CD4-positive, alpha-beta memory T cell (primary cell): ENCODE measurements around the gene KCTD16. TPM values are rescaled to one million over a fixed set of nuclear protein-coding genes. Genes with fewer than 3 reads are reported as not detected.

Source experiments
- CTCF ChIA-PET: fragments of 350-600 bp; sonication (Branson Sonifier 250); formaldehyde crosslinking; loops from one replicate; lab custom pipeline; 2021; ENCODE audit warnings: inconsistent platforms; ENCODE audit not compliant: partially characterized antibody; lab: Charles Lee
- POLR2A ChIA-PET: fragments of 350-600 bp; sonication (Branson Sonifier 250); formaldehyde crosslinking; loops from one replicate; lab custom pipeline; 2021; ENCODE audit not compliant: partially characterized antibody; lab: Charles Lee
- DNase-seq, 5 donors: peaks; one replicate each; pipeline versions ENCODE4 v3.0.0 to v3.0.0-alpha.2; 2020 to 2022; ENCODE audit warnings: mixed read lengths in 1 of 5
- H3K27ac ChIP-seq: one replicate; pipeline ENCODE4 v1.7.0; 2013; ENCODE audit warnings: low read depth, low read length
- H3K27me3 ChIP-seq: 2 replicates; pipeline ENCODE4 v1.7.0; 2013; ENCODE audit warnings: mild to moderate bottlenecking, low read length, moderate library complexity; ENCODE audit not compliant: insufficient read depth
- H3K36me3 ChIP-seq: 2 replicates; pipeline ENCODE4 v1.7.0; 2013; ENCODE audit warnings: mild to moderate bottlenecking, low read length, moderate library complexity; ENCODE audit not compliant: insufficient read depth
- H3K4me1 ChIP-seq: 2 replicates; pipeline ENCODE4 v1.7.0; 2013; ENCODE audit warnings: mild to moderate bottlenecking, low read length, moderate library complexity; ENCODE audit not compliant: insufficient read depth
- H3K4me3 ChIP-seq, 2 donors: one replicate each; pipeline ENCODE4 v1.7.0; 2013; ENCODE audit warnings: low read length in 2 of 2, mild to moderate bottlenecking in 1 of 2
- H3K9me3 ChIP-seq, 2 donors: one replicate each; pipeline ENCODE4 v1.7.0; 2013; ENCODE audit warnings: low read length in 2 of 2, control low read depth in 1 of 2; ENCODE audit not compliant: control insufficient read depth in 1 of 2
- H3K27ac Mint-ChIP-seq, 7 donors: one replicate each; pipeline ENCODE4 v1.8.0; 2020 to 2021; ENCODE audit warnings: mixed read lengths in 7 of 7, mild to moderate bottlenecking in 6 of 7, inconsistent platforms in 3 of 7, moderate library complexity in 3 of 7
- H3K27me3 Mint-ChIP-seq, 2 donors: one replicate each; pipeline ENCODE4 v1.8.0; 2020 to 2021; ENCODE audit warnings: mixed read lengths in 2 of 2
- H3K36me3 Mint-ChIP-seq, 2 donors: one replicate each; pipeline ENCODE4 v1.8.0; 2020 to 2021; ENCODE audit warnings: mixed read lengths in 2 of 2, inconsistent platforms in 1 of 2, mild to moderate bottlenecking in 1 of 2
- H3K4me1 Mint-ChIP-seq, 4 donors: one replicate each; pipeline ENCODE4 v1.8.0; 2020 to 2021; ENCODE audit warnings: mixed read lengths in 4 of 4, mild to moderate bottlenecking in 1 of 4
- H3K4me3 Mint-ChIP-seq, 8 donors: one replicate each; pipeline ENCODE4 v1.8.0; 2020 to 2021; ENCODE audit warnings: mixed read lengths in 8 of 8, mild to moderate bottlenecking in 7 of 8, moderate library complexity in 6 of 8, inconsistent platforms in 3 of 8
- H3K9me3 Mint-ChIP-seq, 8 donors: one replicate each; pipeline ENCODE4 v1.8.0; 2020 to 2021; ENCODE audit warnings: mixed read lengths in 8 of 8, mild to moderate bottlenecking in 5 of 8, inconsistent platforms in 3 of 8, moderate library complexity in 1 of 8
- intact Hi-C: fragments of 100-400 bp; cut with micrococcal nuclease; formaldehyde crosslinking; loops from one replicate; pipeline ENCODE4 v1.15.1; 2023
- polyA plus RNA-seq, 2 donors: library from polyadenylated mRNA; unstranded; fragments of 300-500 nt; fragmentation: Illumina TruSeq; gene quantifications; one replicate each; pipeline ENCODE4 v1.2.3, GENCODE V29; 2021
- total RNA-seq, 2 experiments: library from RNA; stranded (reverse); gene quantifications; one replicate each; pipeline ENCODE4 v1.2.3, GENCODE V29; 2021

Gene KCTD16
- total and polyA plus RNA-seq, 4 experiments from 2014 or later, result 0.03 to 0.20 (median 0.14) TPM; not detected in 1

DNA sequence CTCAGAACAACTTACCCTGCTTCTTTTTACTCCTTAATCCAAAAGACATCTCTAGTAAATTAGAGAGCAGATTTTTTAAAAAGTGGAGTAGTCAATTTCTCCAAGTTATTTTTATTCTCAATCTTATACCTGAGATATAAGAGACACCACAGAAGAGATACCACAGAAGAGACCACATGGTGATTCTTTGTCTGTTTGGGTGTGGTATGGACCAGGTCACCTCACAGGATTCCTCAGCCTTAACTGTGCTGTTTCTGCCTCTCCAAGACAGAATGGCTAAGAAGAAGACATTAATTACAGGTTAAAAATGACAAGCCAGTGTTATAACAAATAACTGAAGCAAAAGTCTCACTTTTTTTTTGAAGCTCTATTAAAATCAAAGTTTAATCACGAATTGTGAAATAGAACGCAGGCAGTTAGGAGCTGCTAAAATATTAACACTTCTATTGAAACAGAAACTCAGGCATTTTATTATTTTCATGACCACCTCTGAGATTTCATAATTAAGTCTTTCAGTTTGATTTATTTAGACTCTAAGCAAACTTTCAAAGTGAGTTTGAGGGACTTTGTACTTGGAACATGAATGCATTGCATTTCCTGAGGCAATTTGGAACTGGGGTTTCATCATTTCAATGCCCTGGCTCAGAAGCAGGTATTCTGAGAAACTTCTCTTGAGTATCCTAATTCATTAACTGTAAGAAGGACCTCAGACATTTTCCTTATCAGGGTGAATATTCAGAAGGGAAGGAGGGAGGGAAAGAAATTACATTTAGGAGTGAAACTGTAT, 280.7 kb downstream of the KCTD16 start:
- Histone ChIP-seq H3K27me3 (no peaks in the 10 kb centered on the region), H3K27ac (no peak overlapping the region), H3K9me3 (no peaks in the 10 kb centered on the region), H3K36me3 (no peaks in the 10 kb centered on the region), H3K4me1 (no peaks in the 10 kb centered on the region), H3K4me3 (no peak overlapping the region)
- DNase-seq, result no peak
- intact Hi-C loops, result no loop called here
- CTCF ChIA-PET, result no interaction called here
- H3K27me3 Mint-ChIP-seq, result no peaks in the 10 kb centered on the region
- H3K9me3 Mint-ChIP-seq, result peaks cover 0 to 6% (median 2%) of the 10 kb centered on the region in 8 donors
- H3K4me3 Mint-ChIP-seq, result no peak overlapping the region
- no peak overlapping the region for H3K27ac Mint-ChIP-seq
- POLR2A ChIA-PET, result no interaction called here
- H3K4me1 Mint-ChIP-seq, result no peaks in the 10 kb centered on the region
- H3K36me3 Mint-ChIP-seq, result no peaks in the 10 kb centered on the region

DNA sequence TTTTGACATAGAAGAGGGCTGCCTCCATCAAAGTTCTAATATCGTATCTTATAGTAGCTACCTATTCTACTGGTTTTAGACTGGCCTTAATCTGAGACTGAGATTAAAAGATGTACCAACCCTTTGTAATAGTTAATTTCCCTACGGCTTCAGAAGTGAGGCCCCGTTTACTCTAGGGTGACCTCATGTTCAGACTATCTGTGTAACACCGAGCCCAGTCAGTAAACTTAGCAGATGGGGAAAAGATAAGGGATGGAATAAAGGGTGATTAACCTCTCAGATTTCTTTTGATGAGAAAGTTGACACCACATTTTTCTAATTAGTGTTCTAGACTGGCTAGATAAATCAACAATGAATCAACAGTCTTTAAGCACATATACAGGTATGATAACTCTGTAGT, 283.1 kb downstream of the KCTD16 start:
- Histone ChIP-seq H3K36me3 (no peaks in the 10 kb centered on the region), H3K4me3 (no peak overlapping the region), H3K27ac (no peak overlapping the region), H3K4me1 (no peaks in the 10 kb centered on the region), H3K9me3 (no peaks in the 10 kb centered on the region), H3K27me3 (no peaks in the 10 kb centered on the region)
- CTCF ChIA-PET, result no interaction called here
- POLR2A ChIA-PET, result no interaction called here
- Mint-ChIP-seq H3K36me3 (no peaks in the 10 kb centered on the region), H3K27me3 (no peaks in the 10 kb centered on the region), H3K4me1 (no peaks in the 10 kb centered on the region), H3K27ac (no peak overlapping the region), H3K4me3 (no peak overlapping the region), H3K9me3 (peaks cover 0 to 6% (median 2%) of the 10 kb centered on the region in 8 donors)
- DNase-seq, result no peak
- intact Hi-C loops, result no loop called here

- Histone ChIP-seq H3K4me3 (no peak overlapping the region), H3K4me1 (no peaks in the 10 kb centered on the region), H3K27me3 (no peaks in the 10 kb centered on the region), H3K36me3 (no peaks in the 10 kb centered on the region), H3K9me3 (no peaks in the 10 kb centered on the region), H3K27ac (no peak overlapping the region)
- H3K27me3 Mint-ChIP-seq, result no peaks in the 10 kb centered on the region
- H3K9me3 Mint-ChIP-seq, result peaks cover 0 to 8% (median 4%) of the 10 kb centered on the region in 8 donors
- H3K27ac Mint-ChIP-seq, result no peak overlapping the region
- no peak overlapping the region for H3K4me3 Mint-ChIP-seq
- ChIA-PET CTCF (no interaction called here), POLR2A (no interaction called here)
- H3K36me3 Mint-ChIP-seq, result no peaks in the 10 kb centered on the region
- no peaks in the 10 kb centered on the region for H3K4me1 Mint-ChIP-seq
- intact Hi-C loops, result no loop called here
- no peak for DNase-seq
Measured at GRCh38 chr5:144457160-144457559, 286.5 kb downstream of the KCTD16 start.

DNA sequence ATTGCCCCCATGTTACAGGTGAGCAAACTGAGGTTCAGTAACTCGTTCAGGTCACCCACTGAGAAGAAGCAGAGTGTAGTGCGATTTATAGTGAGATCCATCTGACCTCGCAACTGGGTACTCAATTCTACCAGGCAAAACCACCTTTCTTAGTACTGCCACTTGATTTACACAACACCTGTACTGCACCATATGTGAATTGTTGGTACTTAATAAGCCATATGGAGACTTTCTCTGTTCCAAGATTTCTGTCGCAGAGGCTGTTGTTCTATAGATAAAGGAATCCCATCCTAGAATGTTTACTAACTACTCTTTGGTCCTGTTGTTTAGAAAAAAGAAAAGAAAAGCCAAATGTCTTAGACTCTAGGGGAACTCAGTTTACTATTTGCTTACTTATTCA, 287.5 kb downstream of the KCTD16 start:
- H3K4me1 Mint-ChIP-seq, result no peaks in the 10 kb centered on the region
- H3K36me3 Mint-ChIP-seq, result no peaks in the 10 kb centered on the region
- H3K4me3 ChIP-seq, result no peak overlapping the region
- intact Hi-C loops, result no loop called here
- H3K27ac Mint-ChIP-seq, result no peak overlapping the region
- H3K4me3 Mint-ChIP-seq, result no peak overlapping the region
- H3K9me3 Mint-ChIP-seq, result peaks cover 0 to 5% (median 3%) of the 10 kb centered on the region in 8 donors
- H3K36me3 ChIP-seq, result no peaks in the 10 kb centered on the region
- no peak overlapping the region for H3K27ac ChIP-seq
- no peaks in the 10 kb centered on the region for H3K4me1 ChIP-seq
- no peaks in the 10 kb centered on the region for H3K27me3 Mint-ChIP-seq
- CTCF ChIA-PET, result no interaction called here
- DNase-seq, result no peak
- POLR2A ChIA-PET, result no interaction called here
- no peaks in the 10 kb centered on the region for H3K9me3 ChIP-seq
- no peaks in the 10 kb centered on the region for H3K27me3 ChIP-seq

DNA sequence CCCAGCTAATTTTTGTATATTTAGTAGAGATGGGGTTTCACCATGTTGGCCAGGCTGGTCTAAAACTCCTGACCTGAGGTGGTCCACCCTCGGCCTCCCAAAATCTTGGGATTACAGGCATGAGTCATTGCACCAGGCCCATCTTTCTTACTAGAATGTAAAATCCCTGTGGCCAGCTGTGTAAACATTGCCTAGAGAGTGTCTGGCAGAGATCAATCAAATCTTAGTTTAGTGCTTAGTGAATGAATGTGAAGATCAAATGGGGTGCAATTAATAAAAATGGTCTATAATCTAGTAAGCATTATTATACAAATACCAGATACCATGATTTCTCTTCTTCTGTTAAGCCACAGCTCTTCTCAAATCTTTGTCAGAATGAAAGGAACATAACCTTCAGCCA, 289.9 kb downstream of the KCTD16 start:
- H3K9me3 Mint-ChIP-seq, result peaks cover 0 to 5% (median 2%) of the 10 kb centered on the region in 8 donors
- H3K4me3 Mint-ChIP-seq, result no peak overlapping the region
- H3K4me1 Mint-ChIP-seq, result no peaks in the 10 kb centered on the region
- POLR2A ChIA-PET, result no interaction called here
- Histone ChIP-seq H3K36me3 (no peaks in the 10 kb centered on the region), H3K27me3 (no peaks in the 10 kb centered on the region), H3K9me3 (no peaks in the 10 kb centered on the region), H3K4me1 (no peaks in the 10 kb centered on the region), H3K4me3 (no peak overlapping the region), H3K27ac (no peak overlapping the region)
- no peaks in the 10 kb centered on the region for H3K27me3 Mint-ChIP-seq
- intact Hi-C loops, result no loop called here
- CTCF ChIA-PET, result no interaction called here
- no peak overlapping the region for H3K27ac Mint-ChIP-seq
- no peak for DNase-seq
- H3K36me3 Mint-ChIP-seq, result no peaks in the 10 kb centered on the region

DNA sequence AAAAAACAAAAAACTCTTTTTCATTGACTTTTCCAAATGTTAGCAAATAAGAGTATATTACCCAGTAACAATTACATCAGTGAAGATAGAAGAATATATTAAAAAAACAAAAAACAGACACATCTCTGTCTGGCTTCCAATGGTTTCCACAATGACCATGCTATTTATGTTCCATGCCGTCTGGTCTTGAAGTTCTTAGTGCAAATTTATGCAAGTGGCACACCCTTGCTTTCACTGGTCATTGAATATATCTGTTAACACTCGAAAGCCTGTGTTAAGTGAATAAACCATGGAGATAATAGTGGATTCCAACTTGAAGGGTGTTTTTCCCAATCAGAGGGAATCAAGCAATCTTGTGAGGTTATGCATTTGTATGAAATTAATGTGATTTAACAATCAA, 291.9 kb downstream of the KCTD16 start:
- no peaks in the 10 kb centered on the region for H3K27me3 ChIP-seq
- ChIA-PET CTCF (no interaction called here), POLR2A (no interaction called here)
- H3K27me3 Mint-ChIP-seq, result no peaks in the 10 kb centered on the region
- peaks cover 0 to 5% (median 2%) of the 10 kb centered on the region in 8 donors for H3K9me3 Mint-ChIP-seq
- H3K36me3 Mint-ChIP-seq, result no peaks in the 10 kb centered on the region
- H3K9me3 ChIP-seq, result no peaks in the 10 kb centered on the region
- DNase-seq, result no peak
- H3K27ac Mint-ChIP-seq, result no peak overlapping the region
- H3K27ac ChIP-seq, result no peak overlapping the region
- no peak overlapping the region for H3K4me3 Mint-ChIP-seq
- H3K4me1 Mint-ChIP-seq, result no peaks in the 10 kb centered on the region
- no peaks in the 10 kb centered on the region for H3K36me3 ChIP-seq
- no peak overlapping the region for H3K4me3 ChIP-seq
- intact Hi-C loops, result no loop called here
- H3K4me1 ChIP-seq, result no peaks in the 10 kb centered on the region

- Mint-ChIP-seq H3K4me3 (no peak overlapping the region), H3K4me1 (no peaks in the 10 kb centered on the region), H3K9me3 (peaks cover 0 to 6% (median 2%) of the 10 kb centered on the region in 8 donors), H3K27me3 (no peaks in the 10 kb centered on the region), H3K27ac (no peak overlapping the region), H3K36me3 (no peaks in the 10 kb centered on the region)
- POLR2A ChIA-PET, result no interaction called here
- Histone ChIP-seq H3K4me1 (no peaks in the 10 kb centered on the region), H3K27ac (no peak overlapping the region), H3K36me3 (no peaks in the 10 kb centered on the region), H3K9me3 (no peaks in the 10 kb centered on the region), H3K27me3 (no peaks in the 10 kb centered on the region), H3K4me3 (no peak overlapping the region)
- intact Hi-C loops, result no loop called here
- no peak for DNase-seq
- CTCF ChIA-PET, result no interaction called here
Measured at GRCh38 chr5:144463481-144464223, 293.0 kb downstream of the KCTD16 start.
